Measurements from ENCODE around the gene RARG.

- TF ChIP-seq CTCF (IDR thresholded peaks at IDR 0.05) (no peak), KAT7 (CRISPR knock-in tag; IDR thresholded peaks at IDR 0.05; ENCODE audit: borderline replicate concordance) (no peak), ATF3 (CRISPR knock-in tag; conservative IDR thresholded peaks at IDR 0.05) (no peak), CBFB (CRISPR knock-in tag; IDR thresholded peaks at IDR 0.05; ENCODE audit: low read depth) (no peak), ZNF317 (CRISPR knock-in tag; IDR thresholded peaks at IDR 0.05; ENCODE audit: borderline replicate concordance, low read depth) (no peak), ZBTB21 (CRISPR knock-in tag; IDR thresholded peaks at IDR 0.05; ENCODE audit: borderline replicate concordance) (no peak)
Measured at GRCh38 chr12:53267306-53267998, 35.4 kb upstream of the RARG start.
